Nasal cavity respiratory epithelium epithelial cell of viscerocranial mucosa (primary cell): ENCODE measurements around the gene CLDN10. TPM values are rescaled to one million over a fixed set of nuclear protein-coding genes. Genes with fewer than 3 reads are reported as not detected.

ENCODE experiments used
- total RNA-seq: library from RNA; depleted of rRNA; stranded (reverse); fragments of >200 nt; gene quantifications from 2 replicates; pipeline ENCODE4 v1.2.3, GENCODE V29; 2014

Gene CLDN10
- 4.2 TPM in 1 of 2 replicates, not detected in the other for total RNA-seq

GRCh38 chr13:95552539-95553441, at the start of gene CLDN10:
Gene CLDN10, plus strand, starts transcription at chr13:95552720. Its CDS starts 34 bp downstream, at chr13:95552754.

Other genes with a start within 250 kb of the CLDN10 start
- 4.8 and 6.5 TPM in 2 replicates for gene DZIP1, start 92.0 kb downstream of the CLDN10 start, total RNA-seq
- 69.1 and 127 TPM in 2 replicates for gene DNAJC3, start 124.4 kb downstream of the CLDN10 start, total RNA-seq